Cardiac muscle cell (in vitro differentiated cells and primary cell): ENCODE data around the gene KRT32. TPM values are rescaled to one million over a fixed set of nuclear protein-coding genes. Genes with fewer than 3 reads are reported as not detected.

Source experiments
- DNase-seq, 2 donors: peaks; one replicate each; pipeline versions ENCODE4 v3.0.0 to v3.0.0-alpha.2; 2010 to 2017; ENCODE audit warnings: low read depth in 1 of 2, low spot score in 1 of 2
- H3K27ac ChIP-seq: fragments of 200-600 bp; sonication (generic); 2 replicates; pipeline ENCODE4 v1.5.1; 2016
- H3K27me3 ChIP-seq: fragments of 200-600 bp; sonication (generic); 2 replicates; pipeline ENCODE4 v1.6.0; 2016; ENCODE audit warnings: control low read depth
- H3K36me3 ChIP-seq: fragments of 200-600 bp; sonication (generic); 2 replicates; pipeline ENCODE4 v1.5.1; 2016; ENCODE audit warnings: control low read depth
- H3K4me1 ChIP-seq: fragments of 200-600 bp; sonication (generic); 2 replicates; pipeline ENCODE4 v1.8.1; 2017; ENCODE audit warnings: low read depth, mild to moderate bottlenecking, mixed run types
- H3K4me3 ChIP-seq: fragments of 200-600 bp; sonication (generic); 2 replicates; pipeline ENCODE4 v1.5.1; 2016; ENCODE audit warnings: mild to moderate bottlenecking
- H3K9me3 ChIP-seq: fragments of 200-600 bp; sonication (generic); 2 replicates; pipeline ENCODE4 v1.5.1; 2017; ENCODE audit warnings: low read depth, mild to moderate bottlenecking, control low read depth
- polyA plus RNA-seq: library from polyadenylated mRNA; unstranded; fragments of >200 nt; fragmentation: Nextera tagmentation; extraction: Ambion mirVana; gene quantifications from 2 replicates; pipeline ENCODE4 v1.2.1, GENCODE V29; 2016
- total RNA-seq: library from RNA; depleted of rRNA; stranded (reverse); fragments of >200 nt; gene quantifications from 2 replicates; pipeline ENCODE4 v1.2.3, GENCODE V29; 2016
- TF ChIP-seq, protein P1 (sequence below): IDR thresholded peaks from 2 replicates; pipeline ENCODE4 v1.5.1; 2012; ENCODE audit warnings: low read depth, mild to moderate bottlenecking, low read length

KRT32 gene
- total and polyA plus RNA-seq, 2 experiments from 2014 or later: not detected

DNA sequence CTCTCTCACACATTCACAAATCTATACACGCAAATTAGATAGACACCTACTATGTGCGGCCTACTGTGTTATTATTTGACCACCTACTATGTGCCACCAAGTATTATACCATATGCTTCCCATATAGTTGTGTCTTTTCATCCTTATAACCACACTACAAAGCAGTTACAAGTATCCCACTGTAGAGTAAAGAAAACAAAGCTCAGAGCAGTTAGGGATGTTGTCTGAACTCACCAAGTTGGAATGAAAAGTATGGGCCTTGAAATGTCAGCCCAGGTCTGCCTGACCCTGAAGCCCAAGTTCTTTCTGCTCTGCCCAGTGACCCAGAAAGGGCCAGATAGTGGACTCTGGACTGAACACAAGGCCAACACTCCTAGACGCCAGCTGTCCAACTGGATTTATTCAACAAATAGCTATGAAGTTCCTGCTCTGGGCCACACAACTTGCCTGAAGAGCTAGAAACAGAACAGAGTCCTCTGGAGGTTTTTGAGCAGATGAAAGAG, 51.3 kb downstream of the KRT32 start:
- Histone ChIP-seq H3K4me3 (no peak overlapping the region), H3K27me3 (peaks cover 14% of the 10 kb centered on the region), H3K36me3 (no peaks in the 10 kb centered on the region), H3K9me3 (no peaks in the 10 kb centered on the region), H3K4me1 (no peaks in the 10 kb centered on the region), H3K27ac (no peak overlapping the region)
- TF ChIP-seq, protein P1, sequence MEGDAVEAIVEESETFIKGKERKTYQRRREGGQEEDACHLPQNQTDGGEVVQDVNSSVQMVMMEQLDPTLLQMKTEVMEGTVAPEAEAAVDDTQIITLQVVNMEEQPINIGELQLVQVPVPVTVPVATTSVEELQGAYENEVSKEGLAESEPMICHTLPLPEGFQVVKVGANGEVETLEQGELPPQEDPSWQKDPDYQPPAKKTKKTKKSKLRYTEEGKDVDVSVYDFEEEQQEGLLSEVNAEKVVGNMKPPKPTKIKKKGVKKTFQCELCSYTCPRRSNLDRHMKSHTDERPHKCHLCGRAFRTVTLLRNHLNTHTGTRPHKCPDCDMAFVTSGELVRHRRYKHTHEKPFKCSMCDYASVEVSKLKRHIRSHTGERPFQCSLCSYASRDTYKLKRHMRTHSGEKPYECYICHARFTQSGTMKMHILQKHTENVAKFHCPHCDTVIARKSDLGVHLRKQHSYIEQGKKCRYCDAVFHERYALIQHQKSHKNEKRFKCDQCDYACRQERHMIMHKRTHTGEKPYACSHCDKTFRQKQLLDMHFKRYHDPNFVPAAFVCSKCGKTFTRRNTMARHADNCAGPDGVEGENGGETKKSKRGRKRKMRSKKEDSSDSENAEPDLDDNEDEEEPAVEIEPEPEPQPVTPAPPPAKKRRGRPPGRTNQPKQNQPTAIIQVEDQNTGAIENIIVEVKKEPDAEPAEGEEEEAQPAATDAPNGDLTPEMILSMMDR: no peak
- DNase-seq: no peak

DNA sequence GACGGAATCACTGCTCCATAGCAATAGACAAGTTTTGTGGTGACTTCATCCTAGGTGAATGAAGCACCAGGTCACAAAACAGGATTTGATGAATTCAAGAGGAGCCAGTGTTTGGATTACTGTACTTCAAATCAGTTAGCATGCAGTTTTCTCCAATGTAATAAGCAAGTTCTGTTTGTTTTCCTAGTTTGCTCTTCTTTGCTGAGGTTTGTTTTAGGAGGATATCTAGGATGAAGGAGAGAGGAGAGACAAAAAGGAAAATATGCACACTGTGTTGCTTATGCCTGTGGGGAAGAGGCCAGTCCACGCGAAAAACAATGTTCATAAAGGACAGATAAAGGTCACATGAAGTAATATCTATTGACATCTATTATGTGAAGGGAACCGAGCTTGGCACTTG, 51.8 kb downstream of the KRT32 start:
- no peak for DNase-seq

DNA sequence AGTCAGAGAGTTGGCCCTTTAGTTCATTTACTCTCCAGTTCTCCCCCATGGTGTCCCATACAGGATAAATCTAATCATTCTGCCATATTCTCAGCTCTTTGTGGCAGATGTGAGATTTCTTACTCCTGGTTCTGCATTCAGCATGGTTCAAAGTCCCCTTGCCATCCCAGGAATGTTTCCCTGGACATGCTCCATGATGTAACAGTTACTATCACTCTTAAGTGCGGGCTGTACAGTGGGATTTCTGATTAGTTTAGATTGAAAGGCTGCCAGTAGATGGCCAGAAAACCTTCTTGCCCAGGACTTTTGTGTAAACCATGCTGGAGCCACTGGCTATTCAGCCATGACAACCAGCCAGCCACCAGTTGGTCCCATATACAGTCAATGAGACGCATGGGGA, 53.2 kb downstream of the KRT32 start:
- H3K4me1 ChIP-seq: no peaks in the 10 kb centered on the region
- no peak overlapping the region for H3K4me3 ChIP-seq
- H3K36me3 ChIP-seq: no peaks in the 10 kb centered on the region
- TF ChIP-seq, protein P1: no peak
- no peaks in the 10 kb centered on the region for H3K9me3 ChIP-seq
- no peak for DNase-seq
- H3K27ac ChIP-seq: no peak overlapping the region
- H3K27me3 ChIP-seq: no peaks in the 10 kb centered on the region

More for the DNA sequence above, 51.8 kb downstream of the KRT32 start:
- Histone ChIP-seq H3K27ac (no peak overlapping the region), H3K27me3 (peaks cover 11% of the 10 kb centered on the region), H3K9me3 (no peaks in the 10 kb centered on the region), H3K4me1 (no peaks in the 10 kb centered on the region), H3K4me3 (no peak overlapping the region), H3K36me3 (no peaks in the 10 kb centered on the region)
- TF ChIP-seq, protein P1: no peak

DNA sequence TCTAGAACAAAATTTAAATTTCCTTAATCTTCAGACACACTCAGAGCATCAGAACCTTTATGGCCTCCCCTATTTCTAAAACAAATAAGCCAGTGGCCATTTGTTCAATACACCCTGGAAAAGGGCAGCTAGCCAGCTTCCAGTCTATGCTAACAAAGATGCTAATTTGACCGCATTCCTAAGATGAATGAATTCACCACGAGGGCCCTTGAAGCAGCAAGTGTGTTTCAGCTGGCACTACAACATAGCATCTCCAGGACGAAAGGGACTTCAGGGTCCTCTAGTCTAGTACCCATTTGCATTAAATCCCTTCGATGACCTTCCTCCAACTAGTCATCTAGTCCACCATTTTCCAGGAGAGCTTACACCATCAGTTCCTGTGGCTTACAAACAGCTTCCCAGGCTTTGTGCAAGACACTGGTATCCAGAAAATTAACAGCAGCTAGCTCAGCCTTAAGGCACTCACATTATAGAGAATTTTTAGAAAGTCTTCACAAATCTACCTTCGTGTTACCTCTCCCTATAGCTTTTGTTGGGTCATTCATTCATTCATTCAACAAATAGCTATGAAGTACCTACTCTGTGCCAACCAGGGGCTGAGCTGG, 53.7 kb downstream of the KRT32 start:
- DNase-seq: no peak
- H3K36me3 ChIP-seq: no peaks in the 10 kb centered on the region
- H3K4me3 ChIP-seq: no peak overlapping the region
- no peaks in the 10 kb centered on the region for H3K9me3 ChIP-seq
- no peaks in the 10 kb centered on the region for H3K4me1 ChIP-seq
- TF ChIP-seq, protein P1: no peak
- peaks cover 2% of the 10 kb centered on the region for H3K27me3 ChIP-seq
- no peak overlapping the region for H3K27ac ChIP-seq

DNA sequence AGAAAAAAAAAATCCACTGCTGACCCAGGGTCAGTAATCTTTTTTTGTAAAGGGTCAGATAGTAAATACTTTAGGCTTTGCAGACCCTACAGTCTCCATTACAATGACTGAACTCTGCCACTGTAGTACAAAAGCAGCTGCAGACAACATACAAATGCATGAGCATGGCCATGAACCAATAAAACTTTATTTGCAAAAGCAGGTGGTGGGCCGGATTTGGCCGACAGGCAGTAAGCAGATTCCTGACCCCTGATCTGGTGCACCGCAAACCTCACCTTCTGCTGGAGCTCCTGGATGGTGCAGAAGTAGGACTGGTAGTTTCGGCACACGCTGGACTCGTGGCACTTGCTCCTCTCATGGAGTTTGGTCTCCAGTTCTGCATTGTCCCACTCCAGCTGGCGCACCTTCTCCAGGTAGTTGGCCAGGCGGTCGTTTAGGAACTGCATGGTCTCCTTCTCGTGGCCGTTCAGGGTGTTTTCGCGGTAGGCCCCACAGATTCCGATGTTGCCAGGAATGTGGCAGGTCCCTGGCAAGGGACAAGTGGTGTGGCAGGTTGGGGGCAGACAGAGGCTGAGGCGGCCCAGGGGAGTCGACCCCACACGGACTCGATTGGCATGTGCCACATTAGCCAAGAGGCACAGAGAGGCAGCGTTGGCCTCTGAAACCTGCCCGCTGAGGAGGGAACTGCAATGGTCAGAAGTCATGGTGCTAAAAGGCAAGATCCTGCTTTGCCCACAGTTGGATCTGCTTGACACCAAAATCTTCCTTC, 55.9 kb downstream of the KRT32 start:
- H3K36me3 ChIP-seq: no peaks in the 10 kb centered on the region
- H3K4me3 ChIP-seq: no peak overlapping the region
- TF ChIP-seq, protein P1: no peak
- peaks cover 2% of the 10 kb centered on the region for H3K27me3 ChIP-seq
- no peak overlapping the region for H3K27ac ChIP-seq
- DNase-seq: no peak
- no peaks in the 10 kb centered on the region for H3K4me1 ChIP-seq
- H3K9me3 ChIP-seq: no peaks in the 10 kb centered on the region

Other genes starting within 250 kb of the KRT32 start
- not detected in 2 replicates for gene KRTAP9-2, start 240.7 kb downstream of the KRT32 start, total RNA-seq
- not detected in 2 replicates for gene KRTAP9-2, start 240.7 kb downstream of the KRT32 start, polyA plus RNA-seq
- gene KRTAP9-3, start 234.9 kb downstream of the KRT32 start, total RNA-seq: not detected in 2 replicates
- not detected in 2 replicates for gene KRTAP9-3, start 234.9 kb downstream of the KRT32 start, polyA plus RNA-seq
- gene KRTAP9-8, start 229.4 kb downstream of the KRT32 start, total RNA-seq: not detected in 2 replicates
- gene KRTAP9-8, start 229.4 kb downstream of the KRT32 start, polyA plus RNA-seq: not detected in 2 replicates
- not detected in 2 replicates for gene KRTAP9-4, start 217.7 kb downstream of the KRT32 start, total RNA-seq
- gene KRTAP9-4, start 217.7 kb downstream of the KRT32 start, polyA plus RNA-seq: not detected in 2 replicates
- gene KRTAP9-9, start 212.0 kb downstream of the KRT32 start, total RNA-seq: not detected in 2 replicates
- gene KRTAP9-9, start 212.0 kb downstream of the KRT32 start, polyA plus RNA-seq: not detected in 2 replicates
- gene KRTAP9-6, start 202.0 kb downstream of the KRT32 start, total RNA-seq: not detected in 2 replicates
- not detected in 2 replicates for gene KRTAP9-6, start 202.0 kb downstream of the KRT32 start, polyA plus RNA-seq
- gene KRTAP9-7, start 191.7 kb downstream of the KRT32 start, total RNA-seq: not detected in 2 replicates
- not detected in 2 replicates for gene KRTAP9-7, start 191.7 kb downstream of the KRT32 start, polyA plus RNA-seq
- gene KRTAP29-1, start 164.5 kb downstream of the KRT32 start, total RNA-seq: not detected in 2 replicates
- not detected in 2 replicates for gene KRTAP29-1, start 164.5 kb downstream of the KRT32 start, polyA plus RNA-seq
- gene KRTAP16-1, start 158.1 kb downstream of the KRT32 start, total RNA-seq: not detected in 2 replicates
- gene KRTAP16-1, start 158.1 kb downstream of the KRT32 start, polyA plus RNA-seq: not detected in 2 replicates
- gene KRTAP17-1, start 151.7 kb downstream of the KRT32 start, total RNA-seq: not detected in 2 replicates
- gene KRTAP17-1, start 151.7 kb downstream of the KRT32 start, polyA plus RNA-seq: not detected in 2 replicates
- gene KRT33A, start 116.6 kb downstream of the KRT32 start, total RNA-seq: not detected in 2 replicates
- not detected in 2 replicates for gene KRT33A, start 116.6 kb downstream of the KRT32 start, polyA plus RNA-seq
- gene KRT33B, start 97.6 kb downstream of the KRT32 start, total RNA-seq: not detected in 2 replicates
- gene KRT33B, start 97.6 kb downstream of the KRT32 start, polyA plus RNA-seq: not detected in 2 replicates
- gene KRT34, start 85.1 kb downstream of the KRT32 start, total RNA-seq: not detected in 2 replicates
- gene KRT34, start 85.1 kb downstream of the KRT32 start, polyA plus RNA-seq: not detected in 2 replicates
- not detected in 2 replicates for gene KRT31, start 69.8 kb downstream of the KRT32 start, total RNA-seq
- gene KRT31, start 69.8 kb downstream of the KRT32 start, polyA plus RNA-seq: not detected in 2 replicates
- not detected in 2 replicates for gene KRT37, start 42.8 kb downstream of the KRT32 start, total RNA-seq
- gene KRT37, start 42.8 kb downstream of the KRT32 start, polyA plus RNA-seq: not detected in 2 replicates
- not detected in 2 replicates for gene KRT38, start 26.4 kb downstream of the KRT32 start, total RNA-seq
- gene KRT38, start 26.4 kb downstream of the KRT32 start, polyA plus RNA-seq: not detected in 2 replicates
- gene KRT35, start 13.8 kb upstream of the KRT32 start, total RNA-seq: not detected in 2 replicates
- gene KRT35, start 13.8 kb upstream of the KRT32 start, polyA plus RNA-seq: not detected in 2 replicates
- gene KRT36, start 22.5 kb upstream of the KRT32 start, total RNA-seq: not detected in 2 replicates
- gene KRT36, start 22.5 kb upstream of the KRT32 start, polyA plus RNA-seq: not detected in 2 replicates
- gene KRT13, start 38.2 kb upstream of the KRT32 start, total RNA-seq: not detected in 2 replicates
- gene KRT13, start 38.2 kb upstream of the KRT32 start, polyA plus RNA-seq: not detected in 2 replicates
- 0.09 and 0.28 TPM in 2 replicates for gene KRT15, start 51.5 kb upstream of the KRT32 start, total RNA-seq
- 0.15 TPM in 1 of 2 replicates, not detected in the other for gene KRT15, start 51.5 kb upstream of the KRT32 start, polyA plus RNA-seq
- gene KRT19, start 60.9 kb upstream of the KRT32 start, total RNA-seq: 303 and 522 TPM in 2 replicates
- gene KRT19, start 60.9 kb upstream of the KRT32 start, polyA plus RNA-seq: 270 and 501 TPM in 2 replicates
- not detected in 2 replicates for gene KRT9, start 104.7 kb upstream of the KRT32 start, total RNA-seq
- not detected in 2 replicates for gene KRT9, start 104.7 kb upstream of the KRT32 start, polyA plus RNA-seq
- gene KRT14, start 119.5 kb upstream of the KRT32 start, total RNA-seq: not detected in 2 replicates
- gene KRT14, start 119.5 kb upstream of the KRT32 start, polyA plus RNA-seq: 0.20 TPM in 1 of 2 replicates, not detected in the other
- gene KRT16, start 145.4 kb upstream of the KRT32 start, total RNA-seq: not detected in 2 replicates
- 0.16 TPM in 1 of 2 replicates, not detected in the other for gene KRT16, start 145.4 kb upstream of the KRT32 start, polyA plus RNA-seq
- gene KRT17, start 157.2 kb upstream of the KRT32 start, total RNA-seq: not detected in 2 replicates
- 1.2 TPM in 1 of 2 replicates, not detected in the other for gene KRT17, start 157.2 kb upstream of the KRT32 start, polyA plus RNA-seq
- gene EIF1, start 221.5 kb upstream of the KRT32 start, total RNA-seq: 153 and 285 TPM in 2 replicates
- 726 and 784 TPM in 2 replicates for gene EIF1, start 221.5 kb upstream of the KRT32 start, polyA plus RNA-seq
- gene GAST, start 244.9 kb upstream of the KRT32 start, total RNA-seq: not detected in 2 replicates
- gene GAST, start 244.9 kb upstream of the KRT32 start, polyA plus RNA-seq: not detected in 2 replicates